ENCODE measurements around the gene PPM1D. TPM values are rescaled to one million over a fixed set of nuclear protein-coding genes. Genes with fewer than 3 reads are reported as not detected.

The PPM1D gene
- total and polyA plus RNA-seq, 4 donors: 4.4 to 27.8 (median 12.4) TPM

GRCh38 chr17:60583008-60583407 is 17.0 kb upstream of the PPM1D start:
- Histone ChIP-seq H3K36me3 (ENCODE audit: control insufficient read depth in 4 of 4, insufficient read depth in 4 of 4, low read length in 4 of 4) (no peaks in the 10 kb centered on the region), H3K4me1 (ENCODE audit: control insufficient read depth in 5 of 5, insufficient read depth in 5 of 5, low read length in 5 of 5) (peaks cover 0 to 4% (median 0%) of the 10 kb centered on the region in 5 donors), H3K4me3 (no peak overlapping the region), H3K9me3 (ENCODE audit: control insufficient read depth in 4 of 4, insufficient read depth in 3 of 4, low read length in 3 of 4) (no peaks in the 10 kb centered on the region), H3K27me3 (ENCODE audit: control insufficient read depth in 3 of 3, insufficient read depth in 3 of 3, low read length in 2 of 3) (no peaks in the 10 kb centered on the region), H3K9ac (ENCODE audit: insufficient read depth in 1 of 2, low read length in 2 of 2) (no peak overlapping the region), H3K27ac (ENCODE audit: low read depth in 1 of 2, low read length in 1 of 2) (no peak overlapping the region)
- no peak for TF ChIP-seq CTCF (IDR thresholded peaks at IDR 0.05; ENCODE audit: control extremely low read depth, extremely low read depth)
- ATAC-seq (ENCODE audit: insufficient read depth, low FRiP score) (no peak), DNase-seq (no peak)

- WGBS, 2 donors: 91 to 94% methylated on average over 2 of the region's 2 CpGs
- H3K36me3 ChIP-seq (ENCODE audit: control insufficient read depth in 4 of 4, insufficient read depth in 4 of 4, low read length in 4 of 4): no peaks in the 10 kb centered on the region
- DNase-seq: no peak
Observed at GRCh38 chr17:60585887-60586286, 14.1 kb upstream of the PPM1D start.

GRCh38 chr17:60586288-60586974 is 13.6 kb upstream of the PPM1D start:
- no peak overlapping the region for H3K9ac ChIP-seq (ENCODE audit: insufficient read depth in 1 of 2, low read length in 2 of 2)
- no peak overlapping the region for H3K4me3 ChIP-seq
- 70 to 76% methylated on average over 3 of the region's 3 CpGs for WGBS, 2 donors
- no peak for ATAC-seq (ENCODE audit: insufficient read depth, low FRiP score)
- no peak for TF ChIP-seq CTCF (IDR thresholded peaks at IDR 0.05; ENCODE audit: control extremely low read depth, extremely low read depth)
- H3K9me3 ChIP-seq (ENCODE audit: control insufficient read depth in 4 of 4, insufficient read depth in 3 of 4, low read length in 3 of 4): no peaks in the 10 kb centered on the region
- no peaks in the 10 kb centered on the region for H3K27me3 ChIP-seq (ENCODE audit: control insufficient read depth in 3 of 3, insufficient read depth in 3 of 3, low read length in 2 of 3)
- H3K36me3 ChIP-seq (ENCODE audit: control insufficient read depth in 4 of 4, insufficient read depth in 4 of 4, low read length in 4 of 4): no peaks in the 10 kb centered on the region
- H3K27ac ChIP-seq (ENCODE audit: low read depth in 1 of 2, low read length in 1 of 2): no peak overlapping the region
- peaks cover 0 to 6% (median 2%) of the 10 kb centered on the region in 5 donors for H3K4me1 ChIP-seq (ENCODE audit: control insufficient read depth in 5 of 5, insufficient read depth in 5 of 5, low read length in 5 of 5)
- no peak for DNase-seq

More at GRCh38 chr17:60585887-60586286, 14.1 kb upstream of the PPM1D start:
- ATAC-seq (ENCODE audit: insufficient read depth, low FRiP score): no peak
- Histone ChIP-seq H3K27ac (ENCODE audit: low read depth in 1 of 2, low read length in 1 of 2) (no peak overlapping the region), H3K4me3 (no peak overlapping the region), H3K9me3 (ENCODE audit: control insufficient read depth in 4 of 4, insufficient read depth in 3 of 4, low read length in 3 of 4) (no peaks in the 10 kb centered on the region), H3K4me1 (ENCODE audit: control insufficient read depth in 5 of 5, insufficient read depth in 5 of 5, low read length in 5 of 5) (peaks cover 0 to 6% (median 2%) of the 10 kb centered on the region in 5 donors), H3K27me3 (ENCODE audit: control insufficient read depth in 3 of 3, insufficient read depth in 3 of 3, low read length in 2 of 3) (no peaks in the 10 kb centered on the region), H3K9ac (ENCODE audit: insufficient read depth in 1 of 2, low read length in 2 of 2) (no peak overlapping the region)
- TF ChIP-seq CTCF (IDR thresholded peaks at IDR 0.05; ENCODE audit: control extremely low read depth, extremely low read depth): no peak

GRCh38 chr17:60590070-60590469 is 9.9 kb upstream of the PPM1D start:
- H3K36me3 ChIP-seq (ENCODE audit: control insufficient read depth in 4 of 4, insufficient read depth in 4 of 4, low read length in 4 of 4): no peaks in the 10 kb centered on the region
- DNase-seq (no peak), ATAC-seq (ENCODE audit: insufficient read depth, low FRiP score) (no peak)
- no peak for TF ChIP-seq CTCF (IDR thresholded peaks at IDR 0.05; ENCODE audit: control extremely low read depth, extremely low read depth)
- H3K27ac ChIP-seq (ENCODE audit: low read depth in 1 of 2, low read length in 1 of 2): no peak overlapping the region
- no peak overlapping the region for H3K9ac ChIP-seq (ENCODE audit: insufficient read depth in 1 of 2, low read length in 2 of 2)
- no peaks in the 10 kb centered on the region for H3K9me3 ChIP-seq (ENCODE audit: control insufficient read depth in 4 of 4, insufficient read depth in 3 of 4, low read length in 3 of 4)
- no peaks in the 10 kb centered on the region for H3K27me3 ChIP-seq (ENCODE audit: control insufficient read depth in 3 of 3, insufficient read depth in 3 of 3, low read length in 2 of 3)
- 54 to 74% methylated on average over 5 of the region's 5 CpGs for WGBS, 2 donors
- peaks cover 0 to 6% (median 0%) of the 10 kb centered on the region in 5 donors for H3K4me1 ChIP-seq (ENCODE audit: control insufficient read depth in 5 of 5, insufficient read depth in 5 of 5, low read length in 5 of 5)
- no peak overlapping the region for H3K4me3 ChIP-seq
